ENCODE data around the gene RAB14. TPM values are rescaled to one million over a fixed set of nuclear protein-coding genes. Genes with fewer than 3 reads are reported as not detected.
A peak's percentile ranks its signal among the peaks of the same experiment; 100 is the strongest.

The RAB14 gene
- total and polyA plus RNA-seq, 10 of the 15 experiments (the other 5 are each of a cell fraction or from before 2014, with no cell fraction given): 16.7 to 59.9 (median 25.4) TPM

- H3K79me2 ChIP-seq (ENCODE audit: control insufficient read depth, insufficient read depth, low read length): peaks cover 89% of the 10 kb centered on the region
- no peaks in the 10 kb centered on the region for H3K27me3 ChIP-seq (replicated peaks in 1 of 2; ENCODE audit: control insufficient read depth in 2 of 2, insufficient read depth in 2 of 2, low read length in 1 of 2)
- H3K4me1 ChIP-seq (ENCODE audit: control insufficient read depth, insufficient read depth, low read length): peaks cover 8% of the 10 kb centered on the region
- no peak for ATAC-seq
- peak overlapping the region; percentile 93 for H3K9ac ChIP-seq (ENCODE audit: control insufficient read depth, insufficient read depth, low read length)
- RAD21 ChIA-PET (ENCODE audit: unreplicated experiment): interaction anchor here (0.8 to 1.9 kb wide), 5 partner anchors 9 to 326 kb away, joined by 3 to 10 read pairs (median 5); no protein-coding TSS in a partner anchor
- CTCF ChIA-PET: interaction anchor here (0.9 to 3.4 kb wide), 5 partner anchors 8 to 262 kb away, joined by 3 to 34 read pairs (median 4); no protein-coding TSS in a partner anchor
- in situ Hi-C loops (cut with MboI) (no loop called here), intact Hi-C loops (cut with micrococcal nuclease; ENCODE audit: unreplicated experiment) (loop anchor here (5.0 kb wide), 1 partner anchor 271 kb away; the partner anchor contains the start of gene TRAF1)
- no peak for DNase-seq (ENCODE audit: low read depth, low spot score)
- no peaks in the 10 kb centered on the region for H3K36me3 ChIP-seq (ENCODE audit: control insufficient read depth in 2 of 2, insufficient read depth in 2 of 2, low read length in 1 of 2)
- 0 out of 2 replicates have a peak overlapping the region, but pooled peaks have one; percentile 4 for H3K27ac ChIP-seq (ENCODE audit: control insufficient read depth, insufficient read depth)
- FAIRE-seq: peak; percentile 54
- no peaks in the 10 kb centered on the region for H3K9me3 ChIP-seq (replicated peaks; ENCODE audit: control insufficient read depth, insufficient read depth, low read length)
- 26% methylated on average over 4 of the region's 4 CpGs for WGBS (ENCODE audit: insufficient coverage, insufficient replicate concordance, low lambda C conversion rate, missing lambda C conversion rate)
- SMC1A ChIA-PET (ENCODE audit: uncharacterized antibody, unreplicated experiment): interaction anchor here (0.7 to 4.8 kb wide), 10 partner anchors 8 to 78 kb away, joined by 3 to 44 read pairs (median 4); no protein-coding TSS in a partner anchor
- H4K20me1 ChIP-seq (ENCODE audit: control insufficient read depth, insufficient read depth): 0 out of 2 replicates have a peak, but pooled peaks cover 4% of the 10 kb centered on the region
- peak overlapping the region; percentile 90 for H3K4me3 ChIP-seq
- POLR2A ChIA-PET: interaction anchor here (0.5 to 1.3 kb wide), 8 partner anchors 11 to 315 kb away, joined by 3 to 5 read pairs (median 3); no protein-coding TSS in a partner anchor
- no peak overlapping the region for H2AFZ ChIP-seq (ENCODE audit: control insufficient read depth, low read depth, low read length)
- TF ChIP-seq JUNB (IDR thresholded peaks at IDR 0.05) (no peak), MXI1 (IDR thresholded peaks at IDR 0.05; ENCODE audit: low read depth, low read length) (peak; percentile 41; the same call in 1 of the 2 replicates), RFX5 (IDR thresholded peaks at IDR 0.05; ENCODE audit: low read depth, low read length) (no peak)
- BruUV-seq (replicated peaks): no TSS peak
- peak overlapping the region; percentile 84 for H3K4me2 ChIP-seq (ENCODE audit: control insufficient read depth, insufficient read depth)
Measured at GRCh38 chr9:121198512-121199042, 3.1 kb downstream of the RAB14 start.

- ChIA-PET CTCF (interaction anchor here (1.0 to 1.3 kb wide), 2 partner anchors 16 to 157 kb away, joined by 3 to 5 read pairs; no protein-coding TSS in a partner anchor), SMC1A (ENCODE audit: uncharacterized antibody, unreplicated experiment) (interaction anchor here (1.0 to 4.8 kb wide), 3 partner anchors 9 to 35 kb away, joined by 3 to 44 read pairs (median 4); no protein-coding TSS in a partner anchor), POLR2A (interaction anchor here (0.6 to 0.7 kb wide), 2 partner anchors 76 to 271 kb away, joined by 3 read pairs; no protein-coding TSS in a partner anchor), RAD21 (ENCODE audit: unreplicated experiment) (interaction anchor here (0.7 to 1.2 kb wide), 2 partner anchors 76 to 157 kb away, joined by 3 to 4 read pairs; no protein-coding TSS in a partner anchor)
- Histone ChIP-seq H3K79me2 (ENCODE audit: control insufficient read depth, insufficient read depth, low read length) (peaks cover 98% of the 10 kb centered on the region), H3K9ac (ENCODE audit: control insufficient read depth, insufficient read depth, low read length) (no peak overlapping the region), H3K9me3 (replicated peaks; ENCODE audit: control insufficient read depth, insufficient read depth, low read length) (no peaks in the 10 kb centered on the region), H4K20me1 (ENCODE audit: control insufficient read depth, insufficient read depth) (0 out of 2 replicates have a peak, but pooled peaks cover 4% of the 10 kb centered on the region), H3K27me3 (replicated peaks in 1 of 2; ENCODE audit: control insufficient read depth in 2 of 2, insufficient read depth in 2 of 2, low read length in 1 of 2) (no peaks in the 10 kb centered on the region), H3K4me3 (peak overlapping the region; percentile 54; the same call in 1 of the 2 replicates), H2AFZ (ENCODE audit: control insufficient read depth, low read depth, low read length) (no peak overlapping the region), H3K27ac (ENCODE audit: control insufficient read depth, insufficient read depth) (no peak overlapping the region; the same call in 1 of the 2 replicates), H3K36me3 (ENCODE audit: control insufficient read depth in 2 of 2, insufficient read depth in 2 of 2, low read length in 1 of 2) (no peaks in the 10 kb centered on the region), H3K4me1 (ENCODE audit: control insufficient read depth, insufficient read depth, low read length) (peaks cover 8% of the 10 kb centered on the region), H3K4me2 (ENCODE audit: control insufficient read depth, insufficient read depth) (peak overlapping the region; percentile 84)
- ATAC-seq (no peak), FAIRE-seq (no peak), DNase-seq (ENCODE audit: low read depth, low spot score) (no peak)
- in situ Hi-C loops (cut with MboI) (no loop called here), intact Hi-C loops (cut with micrococcal nuclease; ENCODE audit: unreplicated experiment) (loop anchor here (5.0 kb wide), 1 partner anchor 270 kb away; the partner anchor contains the start of gene TRAF1)
- WGBS (ENCODE audit: insufficient coverage, insufficient replicate concordance, low lambda C conversion rate, missing lambda C conversion rate): 95% methylated on average over 1 of the region's 1 CpG
- no TSS peak for BruUV-seq (replicated peaks)
- no peak for TF ChIP-seq POLR2AphosphoS5 (IDR thresholded peaks at IDR 0.05; ENCODE audit: low read length)
- TF ChIP-seq NFYA (IDR thresholded peaks at IDR 0.05; ENCODE audit: borderline replicate concordance, low read depth, low read length): no peak
- 0 out of 6 replicates have a peak, but pooled peaks of 2 of the 3 experiments have one; percentile 6 for TF ChIP-seq CTCF (IDR thresholded peaks at IDR 0.05 in 2 of 3, conservative IDR thresholded peaks at IDR 0.05 in 1 of 3; ENCODE audit: control insufficient read depth in 2 of 3, extremely low read depth in 1 of 3, insufficient read depth in 1 of 3, low read depth in 3 of 3, low read length in 3 of 3)
Measured at GRCh38 chr9:121197132-121197531, 4.5 kb downstream of the RAB14 start.
